Measurements from ENCODE around the gene TIGD4. TPM values are rescaled to one million over a fixed set of nuclear protein-coding genes. Genes with fewer than 3 reads are reported as not detected.

The TIGD4 gene
- total RNA-seq, result under 1 TPM; 0.27 to 0.47 TPM

- ATAC-seq (peak; percentile 89), DNase-seq (peak; percentile 96)
- Mint-ChIP-seq H3K4me1 (ENCODE audit: low read depth) (peaks cover 38% of the 10 kb centered on the region), H3K27ac (peak within 1 kb of the TSS; percentile 92), H3K4me3 (peak within 1 kb of the TSS; percentile 97), H3K27me3 (peaks cover 8% of the 10 kb centered on the region), H3K36me3 (ENCODE audit: low read depth) (peaks cover 2% of the 10 kb centered on the region), H3K9me3 (no peaks in the 10 kb centered on the region)
- intact Hi-C loops (cut with micrococcal nuclease), result loop anchor here (10.0 kb wide), 1 partner anchor 335 kb away; no protein-coding TSS in a partner anchor
- CTCF ChIA-PET, result interaction anchor here (0.7 to 3.2 kb wide), 16 partner anchors 10 to 377 kb away, joined by 3 to 17 read pairs (median 3); no protein-coding TSS in a partner anchor
- POLR2A ChIA-PET, result interaction anchor here (0.7 to 1.5 kb wide), 9 partner anchors 12 to 295 kb away, joined by 3 to 5 read pairs (median 3); partner anchors contain the start of gene TMEM154
- TF ChIP-seq, protein P1, sequence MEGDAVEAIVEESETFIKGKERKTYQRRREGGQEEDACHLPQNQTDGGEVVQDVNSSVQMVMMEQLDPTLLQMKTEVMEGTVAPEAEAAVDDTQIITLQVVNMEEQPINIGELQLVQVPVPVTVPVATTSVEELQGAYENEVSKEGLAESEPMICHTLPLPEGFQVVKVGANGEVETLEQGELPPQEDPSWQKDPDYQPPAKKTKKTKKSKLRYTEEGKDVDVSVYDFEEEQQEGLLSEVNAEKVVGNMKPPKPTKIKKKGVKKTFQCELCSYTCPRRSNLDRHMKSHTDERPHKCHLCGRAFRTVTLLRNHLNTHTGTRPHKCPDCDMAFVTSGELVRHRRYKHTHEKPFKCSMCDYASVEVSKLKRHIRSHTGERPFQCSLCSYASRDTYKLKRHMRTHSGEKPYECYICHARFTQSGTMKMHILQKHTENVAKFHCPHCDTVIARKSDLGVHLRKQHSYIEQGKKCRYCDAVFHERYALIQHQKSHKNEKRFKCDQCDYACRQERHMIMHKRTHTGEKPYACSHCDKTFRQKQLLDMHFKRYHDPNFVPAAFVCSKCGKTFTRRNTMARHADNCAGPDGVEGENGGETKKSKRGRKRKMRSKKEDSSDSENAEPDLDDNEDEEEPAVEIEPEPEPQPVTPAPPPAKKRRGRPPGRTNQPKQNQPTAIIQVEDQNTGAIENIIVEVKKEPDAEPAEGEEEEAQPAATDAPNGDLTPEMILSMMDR (IDR thresholded peaks at IDR 0.05), result no peak
These were observed at the start of gene TIGD4, which contains the start of gene ARFIP1 for GRCh38 chr4:152779513-152780266. Gene TIGD4, minus strand, starts transcription at chr4:152779730. Its CDS starts 8,726 bp downstream, at chr4:152771004. Gene ARFIP1, plus strand, starts transcription at chr4:152779954. Its CDS starts 49,680 bp downstream, at chr4:152829634.

DNA sequence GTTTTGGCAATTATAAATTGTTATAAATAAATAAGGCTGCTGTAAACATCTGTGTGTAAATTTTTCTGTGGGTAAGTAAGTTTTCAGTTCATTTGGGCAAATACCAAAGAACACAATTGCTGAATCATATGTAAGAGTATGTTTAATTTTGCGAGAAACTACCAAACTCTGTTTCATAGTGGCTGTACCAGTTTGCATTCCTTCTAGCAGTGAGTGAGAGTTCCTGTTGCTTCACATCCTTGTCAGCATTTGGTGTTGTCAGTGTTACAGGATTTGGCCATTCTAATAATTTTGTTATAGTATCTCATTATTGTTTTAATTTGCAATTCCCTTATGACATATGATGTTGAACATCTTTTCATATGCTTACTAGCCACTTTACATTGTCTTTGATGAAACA is 48.6 kb upstream of the TIGD4 start:
- POLR2A ChIA-PET, result no interaction called here

GRCh38 chr4:152825336-152825735 is 45.8 kb upstream of the TIGD4 start:
- DNase-seq (no peak), ATAC-seq (no peak)
- peaks cover 9% of the 10 kb centered on the region for H3K36me3 Mint-ChIP-seq (ENCODE audit: low read depth)
- H3K9me3 Mint-ChIP-seq, result peaks cover 17% of the 10 kb centered on the region
- no peaks in the 10 kb centered on the region for H3K4me1 Mint-ChIP-seq (ENCODE audit: low read depth)
- ChIA-PET POLR2A (no interaction called here), CTCF (no interaction called here)
- intact Hi-C loops (cut with micrococcal nuclease), result no loop called here
- no peaks in the 10 kb centered on the region for H3K27me3 Mint-ChIP-seq
- H3K27ac Mint-ChIP-seq, result no peak overlapping the region
- TF ChIP-seq, protein P1 (IDR thresholded peaks at IDR 0.05), result no peak
- no peak overlapping the region for H3K4me3 Mint-ChIP-seq

More for the DNA sequence above, 48.6 kb upstream of the TIGD4 start:
- no peak for ATAC-seq
- Mint-ChIP-seq H3K36me3 (ENCODE audit: low read depth) (peaks cover 25% of the 10 kb centered on the region), H3K27me3 (no peaks in the 10 kb centered on the region), H3K9me3 (peaks cover 22% of the 10 kb centered on the region), H3K27ac (no peak overlapping the region), H3K4me3 (no peak overlapping the region), H3K4me1 (ENCODE audit: low read depth) (no peaks in the 10 kb centered on the region)
- TF ChIP-seq, protein P1 (IDR thresholded peaks at IDR 0.05), result no peak
- no peak for DNase-seq
- CTCF ChIA-PET, result no interaction called here
- intact Hi-C loops (cut with micrococcal nuclease), result no loop called here

GRCh38 chr4:152824561-152824960 is 45.0 kb upstream of the TIGD4 start:
- no peak for ATAC-seq
- H3K36me3 Mint-ChIP-seq (ENCODE audit: low read depth), result peaks cover 9% of the 10 kb centered on the region
- TF ChIP-seq, protein P1 (IDR thresholded peaks at IDR 0.05), result no peak
- no peak for DNase-seq
- no peak overlapping the region for H3K27ac Mint-ChIP-seq
- H3K4me1 Mint-ChIP-seq (ENCODE audit: low read depth), result no peaks in the 10 kb centered on the region
- no peaks in the 10 kb centered on the region for H3K27me3 Mint-ChIP-seq
- ChIA-PET CTCF (no interaction called here), POLR2A (no interaction called here)
- no peak overlapping the region for H3K4me3 Mint-ChIP-seq
- intact Hi-C loops (cut with micrococcal nuclease), result no loop called here
- H3K9me3 Mint-ChIP-seq, result peaks cover 17% of the 10 kb centered on the region

DNA sequence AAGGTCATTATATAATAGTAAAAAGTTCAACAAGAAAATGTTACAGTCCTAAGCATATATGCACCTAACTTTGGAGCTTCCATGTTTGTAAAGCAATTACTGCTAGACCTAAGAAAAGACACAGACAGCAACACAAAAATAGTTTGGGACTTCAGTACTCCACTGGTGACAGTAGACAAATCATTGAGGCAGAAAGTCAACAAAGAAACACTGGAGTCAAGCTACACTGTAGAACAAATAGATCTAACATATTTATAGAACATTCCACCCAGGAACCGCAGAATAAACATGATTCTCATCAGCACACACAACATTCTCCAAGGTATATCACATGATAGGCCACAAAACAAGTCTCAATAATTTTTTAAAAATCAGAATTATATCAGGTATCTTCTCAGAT is 42.8 kb upstream of the TIGD4 start:
- H3K27me3 Mint-ChIP-seq, result no peaks in the 10 kb centered on the region
- no peak for ATAC-seq
- TF ChIP-seq, protein P1 (IDR thresholded peaks at IDR 0.05), result no peak
- H3K4me1 Mint-ChIP-seq (ENCODE audit: low read depth), result peaks cover 2% of the 10 kb centered on the region
- no peak for DNase-seq
- H3K36me3 Mint-ChIP-seq (ENCODE audit: low read depth), result peaks cover 8% of the 10 kb centered on the region
- ChIA-PET CTCF (no interaction called here), POLR2A (no interaction called here)
- H3K9me3 Mint-ChIP-seq, result peaks cover 17% of the 10 kb centered on the region
- no peak overlapping the region for H3K4me3 Mint-ChIP-seq
- intact Hi-C loops (cut with micrococcal nuclease), result no loop called here
- H3K27ac Mint-ChIP-seq, result no peak overlapping the region
